ENCODE measurements around the gene SOST.
"Not testable (repeated sequence)": the region's sequence is repeated elsewhere in the genome, so short reads cannot be mapped to it uniquely, and the experiment has no call there.

The SOST gene

GRCh38 chr17:43758497-43759174 lies at the start of gene SOST:
Gene SOST, minus strand, starts transcription at chr17:43758791. Its CDS starts 50 bp downstream, at chr17:43758741.
- DNase-seq, result no peak

- DNase-seq, result no peak
Observed at GRCh38 chr17:43808076-43808475, 49.5 kb upstream of the SOST start.

- DNase-seq, result no peak
Observed at GRCh38 chr17:43805117-43805516, 46.5 kb upstream of the SOST start.

- no peak for DNase-seq
Observed at GRCh38 chr17:43803758-43804157, 45.2 kb upstream of the SOST start.

GRCh38 chr17:43801844-43802243 lies 43.3 kb upstream of the SOST start:
- DNase-seq, result no peak

- DNase-seq, result no peak
Observed at GRCh38 chr17:43800736-43801135, 42.1 kb upstream of the SOST start.

GRCh38 chr17:43799047-43799446 lies 40.5 kb upstream of the SOST start:
- DNase-seq, result no peak

GRCh38 chr17:43798024-43798423 lies 39.4 kb upstream of the SOST start:
- DNase-seq, result not testable (repeated sequence)

GRCh38 chr17:43792668-43793067 lies 34.1 kb upstream of the SOST start:
- DNase-seq, result not testable (repeated sequence)

- no peak for DNase-seq
Observed at GRCh38 chr17:43791589-43791988, 33.0 kb upstream of the SOST start.

- no peak for DNase-seq
Observed at GRCh38 chr17:43790311-43790940, 31.8 kb upstream of the SOST start.

- no peak for DNase-seq
Observed at GRCh38 chr17:43789482-43789881, 30.9 kb upstream of the SOST start.

GRCh38 chr17:43788540-43788939 lies 29.9 kb upstream of the SOST start:
- no peak for DNase-seq

GRCh38 chr17:43787728-43788127 lies 29.1 kb upstream of the SOST start:
- DNase-seq, result no peak

- DNase-seq, result no peak
Observed at GRCh38 chr17:43784628-43785101, 26.1 kb upstream of the SOST start.

GRCh38 chr17:43784068-43784467 lies 25.5 kb upstream of the SOST start:
- DNase-seq, result no peak

GRCh38 chr17:43782913-43783680 lies 24.5 kb upstream of the SOST start:
- DNase-seq, result no peak

- no peak for DNase-seq
Observed at GRCh38 chr17:43780135-43780534, 21.5 kb upstream of the SOST start, which contains the start of gene CFAP97D1. Gene CFAP97D1, plus strand, starts transcription at chr17:43780435. Its CDS starts 28 bp downstream, at chr17:43780463.

GRCh38 chr17:43779145-43780125 lies 20.8 kb upstream of the SOST start:
- no peak for DNase-seq

- DNase-seq, result peak; percentile 94
Observed at GRCh38 chr17:43778337-43779144, 19.9 kb upstream of the SOST start, which contains the start of gene DUSP3. Gene DUSP3, minus strand, starts transcription at chr17:43778977. Its CDS starts 53 bp downstream, at chr17:43778924.

Data from right hindlimb (tissue), 1 donor.